Nephron (organoid): ENCODE results near the gene CACNA1S.
A peak's percentile ranks its signal among the peaks of the same experiment; 100 is the strongest.

Source experiments
- H3K27ac Mint-ChIP-seq, 3 experiments: 2 replicates each; pipeline ENCODE4 v1.8.0; 2020; ENCODE audit warnings: mixed read lengths in 3 of 3, mild to moderate bottlenecking in 2 of 3, moderate library complexity in 1 of 3
- H3K27me3 Mint-ChIP-seq: 2 replicates; pipeline ENCODE4 v1.8.0; 2021; ENCODE audit warnings: low read depth, mild to moderate bottlenecking, moderate library complexity, mixed read lengths
- H3K36me3 Mint-ChIP-seq: 2 replicates; pipeline ENCODE4 v1.8.0; 2020; ENCODE audit warnings: low read depth, mixed read lengths
- H3K4me1 Mint-ChIP-seq: 2 replicates; pipeline ENCODE4 v1.8.0; 2020; ENCODE audit warnings: mixed read lengths
- H3K4me3 Mint-ChIP-seq, 3 experiments: 2 replicates each; pipeline ENCODE4 v1.8.0; 2020; ENCODE audit warnings: mild to moderate bottlenecking in 3 of 3, mixed read lengths in 3 of 3, moderate library complexity in 2 of 3
- H3K9me3 Mint-ChIP-seq: 2 replicates; pipeline ENCODE4 v1.8.0; 2020; ENCODE audit warnings: mixed read lengths
- TF ChIP-seq, protein P1 (sequence below), 3 experiments: fragments of 200-600 bp; sonication (generic); IDR thresholded peaks; one replicate each; pipeline ENCODE4 v1.5.0; 2021; ENCODE audit warnings: antibody characterized with exemption in 3 of 3; ENCODE audit not compliant: unreplicated experiment in 3 of 3

Gene CACNA1S

DNA sequence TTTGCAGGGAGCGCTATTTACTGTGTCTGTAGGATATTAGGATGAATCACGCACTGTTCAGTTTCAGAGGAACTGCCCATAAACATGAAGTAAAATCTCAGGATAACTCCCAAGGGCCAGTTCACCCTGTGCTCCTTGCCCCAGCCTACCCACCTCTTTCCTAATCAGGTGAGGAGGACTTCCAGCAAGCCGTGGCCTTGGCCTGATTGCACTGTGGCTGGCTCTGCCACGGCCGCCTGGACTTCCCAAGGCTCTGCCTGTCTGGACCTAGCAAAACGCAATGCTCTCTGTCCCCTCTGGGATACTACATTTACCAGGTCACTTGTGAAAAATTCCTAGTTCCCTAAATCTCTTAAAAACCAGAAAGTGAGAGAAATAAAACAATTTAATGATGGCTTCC is 22.2 kb upstream of the CACNA1S start:
- Mint-ChIP-seq H3K4me3 (no peak overlapping the region), H3K36me3 (peaks cover 45% of the 10 kb centered on the region), H3K27me3 (no peaks in the 10 kb centered on the region), H3K4me1 (peaks cover 28% of the 10 kb centered on the region), H3K27ac (no peak overlapping the region), H3K9me3 (no peaks in the 10 kb centered on the region)
- TF ChIP-seq, protein P1, sequence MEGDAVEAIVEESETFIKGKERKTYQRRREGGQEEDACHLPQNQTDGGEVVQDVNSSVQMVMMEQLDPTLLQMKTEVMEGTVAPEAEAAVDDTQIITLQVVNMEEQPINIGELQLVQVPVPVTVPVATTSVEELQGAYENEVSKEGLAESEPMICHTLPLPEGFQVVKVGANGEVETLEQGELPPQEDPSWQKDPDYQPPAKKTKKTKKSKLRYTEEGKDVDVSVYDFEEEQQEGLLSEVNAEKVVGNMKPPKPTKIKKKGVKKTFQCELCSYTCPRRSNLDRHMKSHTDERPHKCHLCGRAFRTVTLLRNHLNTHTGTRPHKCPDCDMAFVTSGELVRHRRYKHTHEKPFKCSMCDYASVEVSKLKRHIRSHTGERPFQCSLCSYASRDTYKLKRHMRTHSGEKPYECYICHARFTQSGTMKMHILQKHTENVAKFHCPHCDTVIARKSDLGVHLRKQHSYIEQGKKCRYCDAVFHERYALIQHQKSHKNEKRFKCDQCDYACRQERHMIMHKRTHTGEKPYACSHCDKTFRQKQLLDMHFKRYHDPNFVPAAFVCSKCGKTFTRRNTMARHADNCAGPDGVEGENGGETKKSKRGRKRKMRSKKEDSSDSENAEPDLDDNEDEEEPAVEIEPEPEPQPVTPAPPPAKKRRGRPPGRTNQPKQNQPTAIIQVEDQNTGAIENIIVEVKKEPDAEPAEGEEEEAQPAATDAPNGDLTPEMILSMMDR (IDR thresholded peaks at IDR 0.05; ENCODE audit: unreplicated experiment in 3 of 3) = no peak

DNA sequence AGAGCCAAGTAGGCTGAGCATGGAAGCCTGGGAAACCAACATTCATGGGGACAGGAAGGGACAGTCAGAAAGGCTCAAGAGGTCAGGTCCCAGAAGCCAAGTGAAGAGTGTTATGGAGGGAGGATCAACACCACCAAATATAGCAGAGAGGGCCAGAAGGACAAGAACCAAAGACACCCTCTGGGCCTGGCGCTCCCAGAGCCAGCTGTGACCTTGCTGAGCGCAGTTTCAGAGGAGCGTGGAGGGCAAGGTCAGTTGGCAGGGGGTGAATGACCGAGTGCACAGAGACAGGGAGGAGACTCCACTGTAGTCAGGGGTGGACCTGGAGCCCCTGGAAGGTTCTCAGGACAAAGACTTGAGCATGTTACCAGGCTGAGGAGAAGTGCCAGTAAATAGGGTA is 19.2 kb upstream of the CACNA1S start:
- TF ChIP-seq, protein P1 (IDR thresholded peaks at IDR 0.05; ENCODE audit: unreplicated experiment in 3 of 3) = no peak
- peaks cover 39% of the 10 kb centered on the region for H3K36me3 Mint-ChIP-seq
- H3K27ac Mint-ChIP-seq = no peak overlapping the region
- H3K4me1 Mint-ChIP-seq = peaks cover 13% of the 10 kb centered on the region
- H3K27me3 Mint-ChIP-seq = peaks cover 8% of the 10 kb centered on the region
- no peak overlapping the region for H3K4me3 Mint-ChIP-seq
- no peaks in the 10 kb centered on the region for H3K9me3 Mint-ChIP-seq

DNA sequence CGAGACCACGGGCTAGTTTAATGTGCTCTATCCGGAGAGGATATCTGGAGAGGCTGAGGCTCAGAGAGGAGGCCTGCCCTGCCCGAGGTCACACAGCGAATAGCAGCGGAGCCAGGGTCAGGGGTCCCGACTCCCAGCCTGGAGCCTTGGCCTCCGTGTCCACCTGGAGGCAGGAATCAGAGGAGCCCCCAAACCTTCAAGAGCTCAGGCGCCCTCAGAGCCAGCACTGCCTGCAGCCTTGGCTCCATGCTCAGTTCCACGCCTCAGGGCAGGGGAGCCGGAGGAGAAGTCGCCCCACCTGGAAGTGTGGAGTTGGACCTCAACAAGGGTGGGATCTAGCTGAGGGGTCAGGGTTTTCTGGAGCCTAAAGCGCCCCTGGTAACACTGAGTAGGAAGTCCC is 16.7 kb upstream of the CACNA1S start:
- TF ChIP-seq, protein P1 (IDR thresholded peaks at IDR 0.05; ENCODE audit: unreplicated experiment in 3 of 3) = no peak

DNA sequence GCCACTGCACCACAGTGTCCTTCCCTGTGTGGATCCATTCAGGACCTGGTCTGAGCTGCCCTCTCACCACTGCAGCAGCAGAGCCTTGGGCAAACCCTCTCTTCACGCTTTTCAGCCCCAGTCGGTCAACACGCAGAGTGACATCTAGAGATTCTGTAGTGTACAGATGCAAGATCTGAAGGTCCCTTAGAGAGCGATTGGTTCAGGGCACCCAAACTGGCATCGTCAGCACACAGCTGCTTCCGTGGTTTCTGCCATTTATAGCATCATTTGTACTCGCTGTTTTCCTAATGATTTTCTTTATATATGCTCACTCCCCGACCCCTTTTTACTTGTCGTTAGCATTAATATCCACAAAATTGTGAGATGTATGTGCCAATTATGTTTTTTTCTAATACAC is 16.2 kb upstream of the CACNA1S start:
- H3K27me3 Mint-ChIP-seq = peaks cover 22% of the 10 kb centered on the region
- TF ChIP-seq, protein P1 (IDR thresholded peaks at IDR 0.05; ENCODE audit: unreplicated experiment in 3 of 3) = no peak
- H3K36me3 Mint-ChIP-seq = peaks cover 18% of the 10 kb centered on the region
- peaks cover 28% of the 10 kb centered on the region for H3K4me1 Mint-ChIP-seq
- H3K9me3 Mint-ChIP-seq = no peaks in the 10 kb centered on the region
- H3K4me3 Mint-ChIP-seq = no peak overlapping the region
- H3K27ac Mint-ChIP-seq = peak overlapping the region in 1 of 3 experiments; percentile 18

More for the DNA sequence above, 16.7 kb upstream of the CACNA1S start:
- H3K27me3 Mint-ChIP-seq = peaks cover 21% of the 10 kb centered on the region
- no peaks in the 10 kb centered on the region for H3K9me3 Mint-ChIP-seq
- H3K36me3 Mint-ChIP-seq = peaks cover 23% of the 10 kb centered on the region
- H3K4me3 Mint-ChIP-seq = no peak overlapping the region
- H3K27ac Mint-ChIP-seq = peak overlapping the region in 1 of 3 experiments; percentile 18
- H3K4me1 Mint-ChIP-seq = peaks cover 28% of the 10 kb centered on the region

DNA sequence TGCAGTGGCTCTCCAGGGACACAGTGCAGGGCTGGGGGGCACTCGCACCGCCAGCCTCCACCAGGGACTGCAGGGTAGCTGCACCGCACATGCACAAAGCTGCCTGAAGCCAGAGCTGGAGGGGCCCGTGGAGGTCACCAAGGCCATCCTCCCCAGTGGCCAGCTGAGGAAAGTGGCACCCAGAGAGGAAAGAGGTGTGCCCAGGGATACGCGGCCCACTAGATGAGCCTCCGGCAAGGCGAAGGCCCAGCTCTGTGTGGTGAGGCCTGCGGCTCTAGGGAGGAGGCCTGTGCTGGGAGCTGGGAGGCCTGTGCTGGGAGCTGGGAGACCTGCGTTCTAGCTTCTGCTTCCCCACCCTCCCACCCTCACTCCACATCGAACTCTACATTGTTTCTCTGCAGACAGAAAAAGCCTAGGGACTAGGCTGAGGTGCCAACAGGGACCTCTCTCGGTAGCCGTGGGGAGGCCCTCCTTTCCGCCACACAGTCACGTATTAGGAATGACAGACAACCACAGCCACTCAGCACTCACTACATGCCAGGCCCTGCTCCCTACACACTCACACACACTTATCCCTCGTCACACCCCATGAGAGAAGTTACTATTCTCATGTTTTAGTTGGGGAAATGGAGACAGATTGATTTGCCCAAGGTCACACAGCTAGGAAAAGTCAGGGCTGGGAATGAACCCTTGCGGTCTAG is 15.7 kb upstream of the CACNA1S start:
- H3K9me3 Mint-ChIP-seq = no peaks in the 10 kb centered on the region

More for the DNA sequence above, 15.7 kb upstream of the CACNA1S start:
- TF ChIP-seq, protein P1 (IDR thresholded peaks at IDR 0.05; ENCODE audit: unreplicated experiment in 3 of 3) = no peak
- Mint-ChIP-seq H3K36me3 (peaks cover 13% of the 10 kb centered on the region), H3K27me3 (peaks cover 27% of the 10 kb centered on the region), H3K4me3 (no peak overlapping the region), H3K4me1 (peaks cover 28% of the 10 kb centered on the region), H3K27ac (peak overlapping the region in 1 of 3 experiments; percentile 18)
